HG02885 (cell line): ENCODE results near the gene CCDC6.
A peak's percentile ranks its signal among the peaks of the same experiment; 100 is the strongest.
"Not testable (repeated sequence)": the region's sequence is repeated elsewhere in the genome, so short reads cannot be mapped to it uniquely, and the experiment has no call there.

Experiments
- ATAC-seq: cut with Tn5 transposase; IDR thresholded peaks from one replicate; pipeline ENCODE4 v1.9.1; 2021; ENCODE audit warnings: mild to moderate bottlenecking; ENCODE audit not compliant: unreplicated experiment, poor library complexity

CCDC6 gene

GRCh38 chr10:59906417-59907202 is at the start of gene CCDC6:
CCDC6 (minus strand) TSS chr10:59906556; CDS start chr10:59906424, 132 bp downstream.
- ATAC-seq: peak; percentile 77

GRCh38 chr10:59954296-59954695 is 47.9 kb upstream of the CCDC6 start:
- ATAC-seq: no peak

- ATAC-seq: not testable (repeated sequence)
These were observed 47.4 kb upstream of the CCDC6 start for GRCh38 chr10:59953711-59954110.

- no peak for ATAC-seq
These were observed 43.7 kb upstream of the CCDC6 start for GRCh38 chr10:59950105-59950504.

GRCh38 chr10:59949608-59950007 is 43.3 kb upstream of the CCDC6 start:
- no peak for ATAC-seq

- no peak for ATAC-seq
These were observed 39.6 kb upstream of the CCDC6 start for GRCh38 chr10:59945991-59946390.

GRCh38 chr10:59945590-59945989 is 39.2 kb upstream of the CCDC6 start:
- no peak for ATAC-seq

GRCh38 chr10:59944339-59944935 is 38.1 kb upstream of the CCDC6 start:
- ATAC-seq: no peak

- ATAC-seq: no peak
These were observed 36.2 kb upstream of the CCDC6 start for GRCh38 chr10:59942556-59942955.

GRCh38 chr10:59937720-59938119 is 31.4 kb upstream of the CCDC6 start:
- no peak for ATAC-seq

- no peak for ATAC-seq
These were observed 28.3 kb upstream of the CCDC6 start for GRCh38 chr10:59934701-59935100.

GRCh38 chr10:59930788-59931521 is 24.6 kb upstream of the CCDC6 start:
- ATAC-seq: not testable (repeated sequence)

GRCh38 chr10:59926086-59926485 is 19.7 kb upstream of the CCDC6 start:
- no peak for ATAC-seq

GRCh38 chr10:59922907-59923306 is 16.6 kb upstream of the CCDC6 start:
- no peak for ATAC-seq

GRCh38 chr10:59917922-59918321 is 11.6 kb upstream of the CCDC6 start:
- ATAC-seq: no peak

- ATAC-seq: no peak
These were observed 7.3 kb upstream of the CCDC6 start for GRCh38 chr10:59913547-59914237.

GRCh38 chr10:59910867-59911266 is 4.5 kb upstream of the CCDC6 start:
- no peak for ATAC-seq

GRCh38 chr10:59909815-59910214 is 3.5 kb upstream of the CCDC6 start:
- ATAC-seq: no peak

- no peak for ATAC-seq
These were observed 2.4 kb upstream of the CCDC6 start for GRCh38 chr10:59908808-59909143.

GRCh38 chr10:59907918-59908807 is 1.8 kb upstream of the CCDC6 start:
- ATAC-seq: peak; percentile 33
